DMS79 treated with DMSO at 0.1 percent for 48 hours (cell line): ENCODE results near the gene COL20A1.
"Not testable (repeated sequence)": the region's sequence is repeated elsewhere in the genome, so short reads cannot be mapped to it uniquely, and the experiment has no call there.

Experiments used
- DNase-seq: peaks from one replicate; lab custom pipeline; 2025; lab: John Stamatoyannopoulos, UW

COL20A1 gene

GRCh38 chr20:63291811-63292210 lies 1.2 kb upstream of the COL20A1 start:
- no peak for DNase-seq

- no peak for DNase-seq
Measured at GRCh38 chr20:63292292-63292701, 689 bp upstream of the COL20A1 start.

GRCh38 chr20:63293456-63293855 lies 470 bp downstream of the COL20A1 start:
- no peak for DNase-seq

GRCh38 chr20:63293871-63294535 lies 1.0 kb downstream of the COL20A1 start:
- DNase-seq, result no peak

- DNase-seq, result no peak
Measured at GRCh38 chr20:63294536-63294900, 1.5 kb downstream of the COL20A1 start.

GRCh38 chr20:63295018-63295417 lies 2.0 kb downstream of the COL20A1 start:
- no peak for DNase-seq

GRCh38 chr20:63295422-63295821 lies 2.4 kb downstream of the COL20A1 start:
- no peak for DNase-seq

GRCh38 chr20:63295846-63296245 lies 2.9 kb downstream of the COL20A1 start:
- no peak for DNase-seq

GRCh38 chr20:63296531-63297299 lies 3.7 kb downstream of the COL20A1 start:
- DNase-seq, result no peak

GRCh38 chr20:63297371-63297781 lies 4.4 kb downstream of the COL20A1 start:
- no peak for DNase-seq

GRCh38 chr20:63297796-63298572 lies 5.0 kb downstream of the COL20A1 start:
- no peak for DNase-seq

- no peak for DNase-seq
Measured at GRCh38 chr20:63298731-63299312, 5.8 kb downstream of the COL20A1 start.

GRCh38 chr20:63301671-63302070 lies 8.7 kb downstream of the COL20A1 start:
- DNase-seq, result no peak

- DNase-seq, result no peak
Measured at GRCh38 chr20:63303095-63303666, 10.2 kb downstream of the COL20A1 start.

- DNase-seq, result no peak
Measured at GRCh38 chr20:63305393-63305792, 12.4 kb downstream of the COL20A1 start.

GRCh38 chr20:63305933-63306672 lies 13.1 kb downstream of the COL20A1 start:
- DNase-seq, result not testable (repeated sequence)

- DNase-seq, result no peak
Measured at GRCh38 chr20:63306673-63307537, 13.9 kb downstream of the COL20A1 start.

- DNase-seq, result no peak
Measured at GRCh38 chr20:63307538-63308217, 14.7 kb downstream of the COL20A1 start.

GRCh38 chr20:63308218-63308911 lies 15.4 kb downstream of the COL20A1 start:
- no peak for DNase-seq
